Adipocyte (in vitro differentiated cells): ENCODE measurements around the gene TLE2.
"Not testable (repeated sequence)": the region's sequence is repeated elsewhere in the genome, so short reads cannot be mapped to it uniquely, and the experiment has no call there.

Experiments
- DNase-seq: peaks from one replicate; pipeline ENCODE4 v3.0.0-alpha.2; 2015; ENCODE audit warnings: low read depth
- H3K27me3 ChIP-seq: replicated peaks from 2 replicates; pipeline ENCODE4 v1.7.0; 2013; ENCODE audit warnings: mild to moderate bottlenecking, low read length, moderate library complexity; ENCODE audit not compliant: control insufficient read depth, insufficient read depth
- H3K36me3 ChIP-seq: 2 replicates; pipeline ENCODE4 v1.7.0; 2013; ENCODE audit warnings: low read length, mild to moderate bottlenecking, moderate library complexity; ENCODE audit not compliant: control insufficient read depth, insufficient read depth, severe bottlenecking
- H3K4me1 ChIP-seq: 2 replicates; pipeline ENCODE4 v1.7.0; 2013; ENCODE audit warnings: mild to moderate bottlenecking, low read length, moderate library complexity; ENCODE audit not compliant: control insufficient read depth, insufficient read depth
- H3K4me3 ChIP-seq: 2 replicates; pipeline ENCODE4 v1.7.0; 2013; ENCODE audit warnings: mild to moderate bottlenecking, low read length, moderate library complexity
- H3K9ac ChIP-seq: 2 replicates; pipeline ENCODE4 v1.7.0; 2013; ENCODE audit warnings: mild to moderate bottlenecking, low read length, moderate library complexity
- H3K9me3 ChIP-seq: 2 replicates; pipeline ENCODE4 v1.7.0; 2013; ENCODE audit warnings: mild to moderate bottlenecking, low read length, moderate library complexity; ENCODE audit not compliant: control insufficient read depth

Gene TLE2

GRCh38 chr19:3006075-3006767, 22.9 kb downstream of the TLE2 start:
- H3K9me3 ChIP-seq = peaks cover 5% of the 10 kb centered on the region
- no peak for DNase-seq
- H3K36me3 ChIP-seq = no peaks in the 10 kb centered on the region
- no peak overlapping the region for H3K4me3 ChIP-seq
- no peaks in the 10 kb centered on the region for H3K4me1 ChIP-seq
- H3K9ac ChIP-seq = no peak overlapping the region
- H3K27me3 ChIP-seq = peaks cover 9% of the 10 kb centered on the region

DNA sequence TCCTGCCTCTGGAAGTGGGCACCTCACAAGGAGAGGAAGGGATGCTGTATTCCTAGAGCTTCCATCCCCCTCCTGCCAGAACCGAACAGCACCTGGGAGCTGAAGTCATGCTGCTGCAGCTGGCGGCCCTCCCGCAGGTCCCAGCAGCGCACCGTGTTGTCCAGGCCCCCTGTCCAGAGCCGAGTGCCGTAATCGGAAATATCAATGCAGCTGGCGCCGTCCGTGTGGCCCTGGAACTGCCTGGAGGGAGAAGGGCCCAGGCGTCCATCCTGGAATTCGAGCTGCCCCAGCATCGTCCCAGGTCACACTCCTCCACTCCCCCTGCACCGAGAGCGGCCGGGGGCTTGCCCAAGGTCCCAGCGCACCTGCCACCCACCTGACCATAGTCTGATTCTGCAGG, 23.7 kb downstream of the TLE2 start:
- H3K9me3 ChIP-seq = peaks cover 5% of the 10 kb centered on the region
- no peak overlapping the region for H3K4me3 ChIP-seq
- DNase-seq = no peak
- H3K9ac ChIP-seq = no peak overlapping the region
- peaks cover 9% of the 10 kb centered on the region for H3K27me3 ChIP-seq
- H3K36me3 ChIP-seq = no peaks in the 10 kb centered on the region
- no peaks in the 10 kb centered on the region for H3K4me1 ChIP-seq

DNA sequence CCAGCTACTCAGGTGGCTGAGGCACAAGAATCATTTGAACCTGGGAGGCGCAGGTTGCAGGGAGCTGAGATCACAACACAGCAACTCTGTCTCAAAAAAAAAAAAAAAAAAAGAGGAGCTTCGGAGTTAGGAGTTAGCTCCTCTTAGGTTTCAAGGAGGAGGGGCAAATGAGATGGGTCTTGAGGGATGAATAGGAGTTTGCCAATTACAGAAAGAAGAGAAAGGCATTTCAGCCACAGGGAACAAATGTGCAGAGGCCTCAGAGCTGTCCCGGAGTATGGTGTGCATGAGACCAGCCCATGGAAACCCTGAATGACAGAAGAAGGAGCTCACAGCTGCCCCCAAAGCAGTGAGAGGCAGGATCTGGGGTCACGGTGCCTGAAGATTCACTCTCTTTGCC, 24.6 kb downstream of the TLE2 start:
- Histone ChIP-seq H3K4me3 (no peak overlapping the region), H3K9me3 (peaks cover 5% of the 10 kb centered on the region), H3K9ac (no peak overlapping the region), H3K4me1 (no peaks in the 10 kb centered on the region), H3K27me3 (peaks cover 9% of the 10 kb centered on the region), H3K36me3 (no peaks in the 10 kb centered on the region)
- no peak for DNase-seq

GRCh38 chr19:3003046-3003445, 26.0 kb downstream of the TLE2 start:
- no peak for DNase-seq

GRCh38 chr19:3001235-3001800, 27.8 kb downstream of the TLE2 start:
- no peaks in the 10 kb centered on the region for H3K36me3 ChIP-seq
- H3K9me3 ChIP-seq = peaks cover 5% of the 10 kb centered on the region

More at GRCh38 chr19:3003046-3003445, 26.0 kb downstream of the TLE2 start:
- H3K4me3 ChIP-seq = no peak overlapping the region
- H3K4me1 ChIP-seq = no peaks in the 10 kb centered on the region
- H3K9ac ChIP-seq = no peak overlapping the region
- no peaks in the 10 kb centered on the region for H3K36me3 ChIP-seq
- peaks cover 5% of the 10 kb centered on the region for H3K9me3 ChIP-seq
- H3K27me3 ChIP-seq = peaks cover 9% of the 10 kb centered on the region

DNA sequence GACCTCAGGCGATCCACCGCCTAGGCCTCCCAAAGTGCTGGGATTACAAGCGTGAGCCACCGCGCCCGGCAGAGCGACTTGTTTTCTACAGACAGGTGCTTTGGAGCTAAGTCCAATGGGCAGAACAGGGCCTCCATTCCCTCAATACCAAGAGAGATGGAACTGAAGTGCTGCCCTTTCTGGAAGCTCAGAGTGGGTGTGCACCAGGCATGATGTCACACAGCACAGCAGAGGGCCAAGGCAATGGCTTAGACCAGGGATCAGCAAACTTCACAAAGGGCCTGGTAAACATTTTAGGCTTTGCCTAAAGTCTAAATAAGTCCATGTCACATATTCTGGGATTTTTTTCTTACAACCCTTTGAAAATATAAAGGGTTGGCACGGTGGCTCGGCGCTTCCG, 30.4 kb downstream of the TLE2 start:
- DNase-seq = no peak
- H3K9me3 ChIP-seq = no peaks in the 10 kb centered on the region
- peaks cover 10% of the 10 kb centered on the region for H3K27me3 ChIP-seq
- H3K9ac ChIP-seq = no peak overlapping the region
- peaks cover 3% of the 10 kb centered on the region for H3K4me1 ChIP-seq
- no peak overlapping the region for H3K4me3 ChIP-seq
- no peaks in the 10 kb centered on the region for H3K36me3 ChIP-seq

More at GRCh38 chr19:3001235-3001800, 27.8 kb downstream of the TLE2 start:
- no peak overlapping the region for H3K4me3 ChIP-seq
- H3K9ac ChIP-seq = no peak overlapping the region
- peaks cover 3% of the 10 kb centered on the region for H3K4me1 ChIP-seq
- DNase-seq = no peak
- H3K27me3 ChIP-seq = peaks cover 14% of the 10 kb centered on the region

GRCh38 chr19:2997720-2998119, 31.4 kb downstream of the TLE2 start:
- no peak overlapping the region for H3K9ac ChIP-seq

GRCh38 chr19:2994588-2995131, 34.4 kb downstream of the TLE2 start:
- no peaks in the 10 kb centered on the region for H3K36me3 ChIP-seq
- H3K27me3 ChIP-seq = peaks cover 15% of the 10 kb centered on the region
- H3K4me1 ChIP-seq = peaks cover 3% of the 10 kb centered on the region
- DNase-seq = no peak
- no peak overlapping the region for H3K4me3 ChIP-seq
- H3K9me3 ChIP-seq = no peaks in the 10 kb centered on the region
- no peak overlapping the region for H3K9ac ChIP-seq

More at GRCh38 chr19:2997720-2998119, 31.4 kb downstream of the TLE2 start:
- H3K27me3 ChIP-seq = peaks cover 15% of the 10 kb centered on the region
- no peak overlapping the region for H3K4me3 ChIP-seq
- no peak for DNase-seq
- peaks cover 3% of the 10 kb centered on the region for H3K4me1 ChIP-seq
- no peaks in the 10 kb centered on the region for H3K9me3 ChIP-seq
- no peaks in the 10 kb centered on the region for H3K36me3 ChIP-seq

GRCh38 chr19:2993579-2993978, 35.5 kb downstream of the TLE2 start:
- H3K9ac ChIP-seq = no peak overlapping the region
- no peak overlapping the region for H3K4me3 ChIP-seq
- no peaks in the 10 kb centered on the region for H3K36me3 ChIP-seq
- peaks cover 3% of the 10 kb centered on the region for H3K4me1 ChIP-seq
- H3K9me3 ChIP-seq = no peaks in the 10 kb centered on the region
- DNase-seq = no peak
- H3K27me3 ChIP-seq = peaks cover 15% of the 10 kb centered on the region

DNA sequence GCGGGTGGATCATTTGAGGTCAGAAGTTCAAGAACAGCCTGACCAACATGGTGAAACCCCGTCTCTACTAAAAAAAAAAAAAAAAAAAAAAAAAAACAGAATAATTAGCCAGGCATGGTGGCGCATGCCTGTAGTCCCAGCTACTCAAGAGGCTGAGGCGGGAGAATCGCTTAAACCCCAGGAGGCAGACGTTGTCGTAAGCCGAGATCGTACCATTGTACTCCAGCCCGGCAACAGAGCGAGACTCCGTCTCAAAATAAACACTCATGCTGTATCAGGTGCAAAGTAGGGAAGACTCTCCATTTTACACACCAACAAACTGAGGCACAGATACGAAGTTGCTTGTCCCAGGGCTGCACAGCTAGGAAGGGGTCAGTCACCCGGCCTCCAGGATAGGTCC, 36.1 kb downstream of the TLE2 start:
- H3K9ac ChIP-seq = no peak overlapping the region
- no peak overlapping the region for H3K4me3 ChIP-seq
- peaks cover 15% of the 10 kb centered on the region for H3K27me3 ChIP-seq
- H3K4me1 ChIP-seq = peaks cover 3% of the 10 kb centered on the region
- no peak for DNase-seq
- H3K36me3 ChIP-seq = no peaks in the 10 kb centered on the region
- H3K9me3 ChIP-seq = no peaks in the 10 kb centered on the region

GRCh38 chr19:2992333-2992732, 36.7 kb downstream of the TLE2 start:
- not testable (repeated sequence) for H3K36me3 ChIP-seq, H3K9ac ChIP-seq, H3K9me3 ChIP-seq, H3K4me1 ChIP-seq, H3K4me3 ChIP-seq, DNase-seq
- peaks cover 13% of the 10 kb centered on the region for H3K27me3 ChIP-seq
